RCC 7860 (cell line): Measurements from ENCODE around the gene TBR1.

Experiments
- DNase-seq: peaks from one replicate; pipeline ENCODE4 v3.0.0-alpha.2; 2015; ENCODE audit warnings: low spot score
- FAIRE-seq: peaks from 2 replicates; lab custom pipeline; 2012; peaks lifted over from hg19 to GRCh38; lab: Jason Lieb, UNC

Gene TBR1

DNA sequence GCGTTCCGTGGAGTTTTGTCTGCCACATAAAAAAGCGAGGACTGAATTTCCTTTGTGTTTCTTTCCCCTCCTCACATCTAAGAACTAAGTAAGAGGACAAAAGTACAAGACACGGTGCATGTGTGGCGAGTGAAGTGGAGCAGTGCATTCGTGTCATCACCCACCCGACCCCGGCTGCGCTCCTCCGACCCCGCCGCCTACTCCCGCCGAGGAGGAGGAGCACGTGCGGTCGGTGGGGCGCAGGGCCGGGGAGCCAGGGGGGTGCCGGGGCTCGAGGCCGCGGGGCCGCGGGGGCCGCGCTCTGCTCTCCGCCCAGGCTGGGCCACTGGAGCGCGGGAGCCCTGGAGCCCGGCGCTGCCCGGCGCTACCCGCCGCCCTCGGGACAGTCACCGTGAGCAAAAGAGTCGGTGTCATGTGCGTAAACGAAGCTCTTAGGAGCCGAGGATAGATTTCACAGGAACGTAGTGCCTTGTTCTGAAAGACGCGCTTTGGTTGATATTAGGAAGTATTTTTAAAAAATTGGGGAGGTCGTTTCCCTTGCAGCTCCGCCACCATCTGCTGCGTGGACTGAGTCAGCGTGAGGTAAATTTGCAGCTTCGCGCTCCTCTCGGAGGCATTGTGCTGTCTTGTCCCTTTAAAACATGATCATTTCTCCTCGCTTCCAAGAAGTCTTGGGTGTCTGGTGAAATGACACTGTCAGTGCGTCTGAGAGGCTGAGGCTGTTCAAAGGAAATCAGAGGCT is 11.0 kb downstream of the TBR1 start:
- DNase-seq = no peak
- FAIRE-seq = no peak

DNA sequence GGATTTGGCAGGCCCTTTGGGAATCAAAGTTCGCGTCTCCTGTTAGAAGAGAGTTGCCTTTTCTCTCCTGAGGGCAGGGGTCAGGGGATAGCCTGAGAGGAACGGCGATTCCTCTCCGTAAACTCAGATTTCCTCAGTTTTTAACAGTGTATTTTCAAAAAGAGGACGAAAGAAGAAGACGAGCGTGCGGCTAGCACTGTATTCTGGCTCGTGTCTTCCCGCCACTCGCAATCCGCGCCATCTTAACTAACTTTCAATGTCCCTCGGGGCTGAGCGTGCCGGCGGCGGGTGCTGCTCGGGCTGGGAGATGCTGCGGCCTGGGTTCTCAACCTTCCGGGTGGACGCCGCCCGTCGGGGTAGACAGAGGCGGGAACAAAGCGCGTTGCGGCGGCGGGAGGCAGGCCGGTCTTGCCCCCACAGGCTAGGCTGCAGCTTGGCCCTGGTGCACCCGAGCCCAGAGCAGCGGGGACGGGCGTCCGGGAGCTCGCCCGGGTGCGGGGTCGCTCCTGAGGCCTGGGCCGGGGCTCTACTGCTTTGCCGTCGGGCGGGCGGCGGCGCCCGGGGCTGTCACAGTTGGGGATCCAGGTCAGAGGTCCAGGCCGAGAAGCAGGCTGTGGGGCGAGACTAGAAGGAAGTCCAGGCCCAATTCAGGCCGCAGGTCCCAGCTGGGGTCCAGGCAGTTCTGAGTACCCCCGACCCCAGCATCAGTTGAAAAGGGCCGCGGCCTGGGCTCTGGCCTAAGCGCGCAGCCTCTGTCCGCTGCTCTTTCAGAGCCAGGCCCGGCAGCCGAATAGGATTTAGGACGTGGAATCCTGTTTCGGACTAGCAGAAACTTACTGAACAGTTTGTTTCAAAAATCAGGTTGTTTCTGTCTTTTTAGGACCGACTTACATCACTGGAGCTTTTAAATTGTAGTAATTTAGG is 11.8 kb downstream of the TBR1 start:
- no peak for DNase-seq
- no peak for FAIRE-seq

DNA sequence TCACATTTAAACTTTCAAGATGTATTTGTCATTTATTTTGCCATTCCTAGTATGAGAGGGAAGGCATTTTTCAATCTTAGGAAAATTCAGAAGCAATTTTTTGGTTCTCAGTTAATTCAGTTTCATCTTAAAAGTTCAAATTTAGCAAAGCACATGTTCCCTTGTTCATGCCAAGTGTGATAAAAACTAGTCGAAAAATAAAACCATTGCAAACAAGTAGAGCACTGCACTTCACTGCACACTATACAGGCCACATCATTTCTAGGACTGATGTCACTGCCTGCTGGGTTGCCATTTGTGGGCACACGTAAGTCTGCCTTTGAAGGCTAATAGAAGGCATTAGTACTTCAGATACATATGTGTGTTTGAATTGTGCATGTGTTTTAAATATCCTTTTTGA is 14.3 kb downstream of the TBR1 start:
- FAIRE-seq = no peak

DNA sequence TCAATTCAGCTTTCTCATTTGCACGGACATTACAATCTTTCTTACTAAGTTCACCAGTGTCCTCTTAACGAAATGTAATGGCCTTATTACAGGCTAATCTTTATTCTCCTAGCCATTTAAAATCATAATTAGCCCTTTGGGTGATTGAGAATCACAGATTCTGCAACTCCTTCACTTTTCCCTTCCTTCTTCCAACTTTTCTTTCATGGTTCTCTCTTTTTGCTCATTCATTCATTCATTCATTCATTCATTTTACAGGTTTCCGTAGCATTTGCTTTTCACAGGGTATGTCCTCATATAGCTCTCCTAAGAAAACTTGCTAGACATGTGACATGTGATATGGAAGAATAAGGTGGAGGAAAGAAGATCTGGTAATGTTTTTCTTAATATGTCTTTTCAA is 16.0 kb downstream of the TBR1 start:
- FAIRE-seq = no peak
- no peak for DNase-seq

More for the DNA sequence above, 14.3 kb downstream of the TBR1 start:
- no peak for DNase-seq

DNA sequence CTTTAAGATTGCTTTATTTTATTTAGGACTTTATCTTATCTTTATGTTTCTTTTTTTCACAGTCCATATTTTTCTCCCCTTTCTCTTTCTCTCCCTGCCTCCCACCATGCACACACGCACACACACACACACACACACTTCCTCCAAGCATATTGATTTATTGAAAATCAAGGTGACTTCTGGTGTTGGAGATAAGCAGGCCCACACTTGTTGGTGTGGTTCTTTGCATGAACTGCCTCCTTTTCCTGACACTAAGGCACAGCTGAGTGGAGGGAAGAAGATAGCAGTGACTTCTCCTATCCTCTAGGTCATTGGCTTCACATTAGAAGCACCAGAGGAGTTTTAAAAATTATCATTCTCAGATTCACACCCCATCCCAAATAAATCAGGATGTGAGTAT is 18.0 kb downstream of the TBR1 start:
- DNase-seq (no peak), FAIRE-seq (no peak)

DNA sequence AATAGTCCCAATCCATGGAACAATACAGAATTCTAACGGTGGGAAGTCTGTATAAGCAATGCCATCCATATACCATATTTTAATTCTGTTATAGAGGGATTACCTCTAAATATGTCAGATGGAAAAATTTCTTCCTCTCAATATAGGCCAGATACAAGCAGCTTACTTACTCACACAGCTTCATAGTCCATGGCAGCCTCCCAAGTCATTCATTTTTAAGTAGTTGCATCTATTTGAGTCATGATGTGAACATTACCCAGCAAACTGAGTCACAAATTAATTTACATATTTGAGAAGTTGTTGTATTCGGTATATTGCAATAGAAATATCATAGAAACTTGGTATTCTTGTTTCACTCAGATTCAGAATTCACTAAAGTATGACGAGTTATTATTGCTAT is 20.3 kb downstream of the TBR1 start:
- FAIRE-seq (no peak), DNase-seq (no peak)

DNA sequence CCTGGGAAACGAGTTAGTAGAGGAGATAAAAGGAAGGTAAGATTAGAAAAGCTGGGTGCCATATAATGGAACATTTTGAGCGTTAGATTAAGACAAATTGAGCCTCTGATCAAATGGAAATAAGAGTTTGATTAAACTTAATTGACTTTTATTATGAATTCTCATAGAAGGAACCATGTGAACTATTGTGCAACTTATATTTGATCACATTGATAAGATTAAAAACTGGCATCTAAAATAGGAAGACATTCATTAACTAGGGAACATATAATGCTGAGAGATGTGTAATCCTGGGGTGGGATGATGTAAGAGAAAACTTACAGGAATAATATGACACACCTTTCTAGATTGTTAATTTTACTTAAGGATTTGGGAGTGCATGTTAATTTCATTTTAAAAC is 22.5 kb downstream of the TBR1 start:
- DNase-seq = no peak
- FAIRE-seq = no peak

DNA sequence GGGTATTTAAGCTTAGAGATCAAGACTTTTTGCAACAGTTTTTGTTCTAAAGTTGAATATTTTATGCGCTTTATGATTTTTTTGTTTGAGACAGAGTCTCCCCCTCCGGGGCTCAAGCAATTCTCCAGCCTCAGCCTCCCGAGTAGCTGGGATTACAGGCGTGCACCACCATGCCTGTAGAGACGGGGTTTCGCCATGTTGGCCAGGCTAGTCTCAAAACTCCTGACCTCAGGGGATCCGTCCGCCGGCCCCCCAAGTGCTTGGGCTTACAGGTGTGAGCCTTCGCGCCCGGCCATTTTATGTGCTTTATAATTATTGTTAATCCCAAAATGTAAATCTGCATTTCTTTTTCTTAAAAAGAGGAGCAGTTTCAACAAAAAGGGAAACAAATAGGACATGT is 29.0 kb downstream of the TBR1 start:
- DNase-seq (no peak), FAIRE-seq (no peak)

DNA sequence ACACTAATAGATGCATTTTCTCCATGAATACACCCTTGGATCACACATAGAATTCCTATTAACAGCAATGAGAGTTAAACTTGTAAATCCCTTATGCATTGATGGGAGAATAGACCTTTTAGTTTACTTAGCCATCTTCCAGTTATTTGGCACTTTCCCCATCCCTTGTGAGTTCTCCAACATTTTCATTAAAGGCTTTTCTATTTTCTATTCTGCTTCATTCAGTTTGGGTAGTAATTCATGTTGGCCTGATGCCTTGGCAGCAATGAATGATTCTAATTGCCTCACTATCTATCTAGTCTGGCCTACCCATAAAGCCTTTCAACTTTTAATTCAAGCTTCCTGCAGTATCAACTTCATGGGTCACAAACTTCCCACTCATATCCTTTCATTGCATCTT is 32.3 kb downstream of the TBR1 start:
- no peak for FAIRE-seq
- DNase-seq = no peak

DNA sequence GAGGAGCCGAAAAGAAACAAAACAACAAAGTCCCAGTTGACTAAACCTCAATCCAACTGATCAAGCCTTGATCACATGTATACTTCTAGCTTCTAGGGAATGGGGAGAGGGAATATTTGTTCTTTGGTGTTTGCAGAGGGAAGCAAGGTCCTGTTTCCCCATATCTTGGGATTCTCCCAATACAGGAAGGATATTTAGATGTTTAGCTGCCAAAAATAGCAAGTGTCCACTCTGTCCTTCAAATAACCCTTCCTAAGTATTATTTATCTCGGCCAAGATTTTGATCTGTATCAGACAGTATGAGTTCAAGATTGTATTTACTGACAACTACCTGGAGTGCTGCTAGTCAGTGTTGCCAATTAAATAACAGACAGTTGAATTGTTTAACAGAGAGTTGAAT is 55.5 kb downstream of the TBR1 start:
- no peak for FAIRE-seq
- no peak for DNase-seq

DNA sequence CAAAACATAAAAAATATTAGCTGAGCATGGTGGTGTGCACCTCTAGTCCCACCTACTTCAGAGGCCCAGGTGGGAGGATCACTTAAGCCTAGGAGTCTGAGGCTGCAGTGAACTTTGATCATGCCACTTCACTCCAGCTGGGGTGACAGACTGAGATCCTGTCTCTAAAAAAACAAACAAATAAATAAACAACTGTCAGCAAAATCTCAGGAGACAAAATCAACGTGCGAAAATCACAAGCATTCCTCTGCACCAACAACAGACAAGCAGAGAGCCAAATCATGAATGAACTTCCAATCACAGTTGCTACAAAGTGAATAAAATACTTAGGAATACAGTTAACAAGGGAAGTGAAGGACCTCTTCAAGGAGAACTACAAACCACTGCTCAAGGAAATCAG is 58.8 kb downstream of the TBR1 start:
- no peak for FAIRE-seq
- DNase-seq = no peak
